Mesothelial cell of epicardium (in vitro differentiated cells): ENCODE results near the gene ABCA10. TPM values are rescaled to one million over a fixed set of nuclear protein-coding genes. Genes with fewer than 3 reads are reported as not detected.
"Not testable (repeated sequence)": the region's sequence is repeated elsewhere in the genome, so short reads cannot be mapped to it uniquely, and the experiment has no call there.

Experiments
- DNase-seq, 2 experiments: peaks; one replicate each; pipeline ENCODE4 v3.0.0; 2021; ENCODE audit warnings: low spot score in 2 of 2; ENCODE audit not compliant: unreplicated experiment in 2 of 2
- H3K27ac Mint-ChIP-seq: 2 replicates; pipeline ENCODE4 v1.8.0; 2021; ENCODE audit warnings: mixed read lengths
- H3K27me3 Mint-ChIP-seq: 2 replicates; pipeline ENCODE4 v1.8.0; 2021; ENCODE audit warnings: low read depth, mixed read lengths
- H3K36me3 Mint-ChIP-seq: 2 replicates; pipeline ENCODE4 v1.8.0; 2021; ENCODE audit warnings: mixed read lengths
- H3K4me1 Mint-ChIP-seq: 2 replicates; pipeline ENCODE4 v1.8.0; 2021; ENCODE audit warnings: mixed read lengths
- H3K4me3 Mint-ChIP-seq: 2 replicates; pipeline ENCODE4 v1.8.0; 2021; ENCODE audit warnings: mild to moderate bottlenecking, moderate library complexity, mixed read lengths
- H3K9me3 Mint-ChIP-seq: 2 replicates; pipeline ENCODE4 v1.8.0; 2021; ENCODE audit warnings: mixed read lengths
- total RNA-seq: library from RNA; stranded (reverse); gene quantifications from 3 replicates; pipeline ENCODE4 v1.2.1, GENCODE V29; 2021
- TF ChIP-seq, protein P1 (sequence below): fragments of 200-600 bp; sonication (generic); IDR thresholded peaks from one replicate; pipeline ENCODE4 v1.5.0; 2021; ENCODE audit warnings: antibody characterized with exemption; ENCODE audit not compliant: unreplicated experiment

ABCA10 gene, protein sequence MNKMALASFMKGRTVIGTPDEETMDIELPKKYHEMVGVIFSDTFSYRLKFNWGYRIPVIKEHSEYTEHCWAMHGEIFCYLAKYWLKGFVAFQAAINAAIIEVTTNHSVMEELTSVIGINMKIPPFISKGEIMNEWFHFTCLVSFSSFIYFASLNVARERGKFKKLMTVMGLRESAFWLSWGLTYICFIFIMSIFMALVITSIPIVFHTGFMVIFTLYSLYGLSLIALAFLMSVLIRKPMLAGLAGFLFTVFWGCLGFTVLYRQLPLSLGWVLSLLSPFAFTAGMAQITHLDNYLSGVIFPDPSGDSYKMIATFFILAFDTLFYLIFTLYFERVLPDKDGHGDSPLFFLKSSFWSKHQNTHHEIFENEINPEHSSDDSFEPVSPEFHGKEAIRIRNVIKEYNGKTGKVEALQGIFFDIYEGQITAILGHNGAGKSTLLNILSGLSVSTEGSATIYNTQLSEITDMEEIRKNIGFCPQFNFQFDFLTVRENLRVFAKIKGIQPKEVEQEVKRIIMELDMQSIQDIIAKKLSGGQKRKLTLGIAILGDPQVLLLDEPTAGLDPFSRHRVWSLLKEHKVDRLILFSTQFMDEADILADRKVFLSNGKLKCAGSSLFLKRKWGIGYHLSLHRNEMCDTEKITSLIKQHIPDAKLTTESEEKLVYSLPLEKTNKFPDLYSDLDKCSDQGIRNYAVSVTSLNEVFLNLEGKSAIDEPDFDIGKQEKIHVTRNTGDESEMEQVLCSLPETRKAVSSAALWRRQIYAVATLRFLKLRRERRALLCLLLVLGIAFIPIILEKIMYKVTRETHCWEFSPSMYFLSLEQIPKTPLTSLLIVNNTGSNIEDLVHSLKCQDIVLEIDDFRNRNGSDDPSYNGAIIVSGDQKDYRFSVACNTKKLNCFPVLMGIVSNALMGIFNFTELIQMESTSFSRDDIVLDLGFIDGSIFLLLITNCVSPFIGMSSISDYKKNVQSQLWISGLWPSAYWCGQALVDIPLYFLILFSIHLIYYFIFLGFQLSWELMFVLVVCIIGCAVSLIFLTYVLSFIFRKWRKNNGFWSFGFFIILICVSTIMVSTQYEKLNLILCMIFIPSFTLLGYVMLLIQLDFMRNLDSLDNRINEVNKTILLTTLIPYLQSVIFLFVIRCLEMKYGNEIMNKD (N-terminal part only)
- 0.45 to 0.74 TPM (median 0.55 TPM) in 3 replicates for total RNA-seq

DNA sequence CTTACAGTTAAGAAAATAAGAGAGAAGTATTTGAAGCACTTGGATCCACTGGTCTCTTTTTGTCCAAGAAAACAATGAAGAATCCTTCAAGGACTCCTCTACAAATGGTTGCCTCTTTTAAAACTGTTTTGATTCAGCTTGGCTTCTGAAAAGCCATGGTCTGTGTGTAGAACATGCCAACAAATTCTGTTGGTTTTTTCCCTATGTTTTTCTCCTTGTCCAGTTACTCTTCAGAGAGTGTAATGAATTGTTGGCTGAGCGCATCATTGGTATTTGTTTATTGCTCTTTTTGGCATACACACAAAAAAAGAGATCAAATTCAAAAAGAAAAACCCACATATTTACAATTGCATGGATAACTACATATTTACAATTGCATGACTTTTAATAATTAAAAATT lies at the start of gene ABCA10:
Gene ABCA10 (minus strand): TSS at position 249 of the 400 bp plus-strand sequence. CDS start 3,466 bp downstream, outside the sequence.
- no peak for DNase-seq
- TF ChIP-seq, protein P1, sequence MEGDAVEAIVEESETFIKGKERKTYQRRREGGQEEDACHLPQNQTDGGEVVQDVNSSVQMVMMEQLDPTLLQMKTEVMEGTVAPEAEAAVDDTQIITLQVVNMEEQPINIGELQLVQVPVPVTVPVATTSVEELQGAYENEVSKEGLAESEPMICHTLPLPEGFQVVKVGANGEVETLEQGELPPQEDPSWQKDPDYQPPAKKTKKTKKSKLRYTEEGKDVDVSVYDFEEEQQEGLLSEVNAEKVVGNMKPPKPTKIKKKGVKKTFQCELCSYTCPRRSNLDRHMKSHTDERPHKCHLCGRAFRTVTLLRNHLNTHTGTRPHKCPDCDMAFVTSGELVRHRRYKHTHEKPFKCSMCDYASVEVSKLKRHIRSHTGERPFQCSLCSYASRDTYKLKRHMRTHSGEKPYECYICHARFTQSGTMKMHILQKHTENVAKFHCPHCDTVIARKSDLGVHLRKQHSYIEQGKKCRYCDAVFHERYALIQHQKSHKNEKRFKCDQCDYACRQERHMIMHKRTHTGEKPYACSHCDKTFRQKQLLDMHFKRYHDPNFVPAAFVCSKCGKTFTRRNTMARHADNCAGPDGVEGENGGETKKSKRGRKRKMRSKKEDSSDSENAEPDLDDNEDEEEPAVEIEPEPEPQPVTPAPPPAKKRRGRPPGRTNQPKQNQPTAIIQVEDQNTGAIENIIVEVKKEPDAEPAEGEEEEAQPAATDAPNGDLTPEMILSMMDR, result no peak
- Mint-ChIP-seq H3K9me3 (peaks cover 29% of the 10 kb centered on the region), H3K4me1 (no peaks in the 10 kb centered on the region), H3K36me3 (no peaks in the 10 kb centered on the region), H3K4me3 (no peak within 1 kb of the TSS), H3K27ac (no peak within 1 kb of the TSS), H3K27me3 (peaks cover 6% of the 10 kb centered on the region)

DNA sequence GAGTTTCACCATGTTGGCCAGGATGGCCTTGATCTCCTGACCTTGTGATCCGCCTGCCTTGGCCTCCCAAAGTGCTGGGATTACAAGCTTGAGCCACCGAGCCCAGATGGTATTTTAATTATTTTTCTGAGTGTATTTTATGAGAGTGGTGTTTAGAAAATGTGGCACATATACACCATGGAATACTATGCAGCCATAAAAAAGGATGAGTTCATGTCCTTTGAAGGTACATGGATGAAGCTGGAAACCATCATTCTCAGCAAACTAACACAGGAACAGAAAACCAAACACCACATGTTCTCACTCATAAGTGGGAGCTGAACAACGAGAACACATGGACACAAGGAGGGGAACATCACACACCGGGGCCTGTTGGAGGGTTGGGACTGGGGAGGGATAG lies 47.7 kb upstream of the ABCA10 start:
- not testable (repeated sequence) for H3K36me3 Mint-ChIP-seq, H3K4me3 Mint-ChIP-seq, H3K27me3 Mint-ChIP-seq, H3K4me1 Mint-ChIP-seq, DNase-seq, H3K9me3 Mint-ChIP-seq, H3K27ac Mint-ChIP-seq

DNA sequence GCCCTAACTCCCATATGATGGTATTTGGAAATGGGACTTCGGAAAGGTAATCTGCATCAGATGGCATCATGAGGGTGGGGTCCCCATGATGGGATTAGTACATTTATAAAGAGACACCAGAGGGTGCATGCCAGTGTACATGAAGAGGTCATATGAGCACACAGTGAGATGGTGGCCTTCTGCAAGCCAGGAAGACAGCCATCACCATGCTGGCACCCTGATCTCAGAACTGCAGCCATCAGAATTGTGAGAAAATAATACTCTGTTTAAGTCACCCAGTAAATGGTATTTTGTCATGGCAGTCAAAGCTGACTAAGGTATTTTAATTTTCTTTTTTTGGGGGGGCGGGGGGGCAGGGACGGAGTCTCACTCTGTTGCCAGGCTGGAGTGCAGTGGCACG lies 47.1 kb upstream of the ABCA10 start:
- TF ChIP-seq, protein P1, result no peak
- H3K4me1 Mint-ChIP-seq, result peaks cover 4% of the 10 kb centered on the region
- no peaks in the 10 kb centered on the region for H3K27me3 Mint-ChIP-seq
- H3K9me3 Mint-ChIP-seq, result no peaks in the 10 kb centered on the region
- H3K27ac Mint-ChIP-seq, result no peak overlapping the region
- peaks cover 5% of the 10 kb centered on the region for H3K36me3 Mint-ChIP-seq
- H3K4me3 Mint-ChIP-seq, result no peak overlapping the region
- DNase-seq, result no peak

DNA sequence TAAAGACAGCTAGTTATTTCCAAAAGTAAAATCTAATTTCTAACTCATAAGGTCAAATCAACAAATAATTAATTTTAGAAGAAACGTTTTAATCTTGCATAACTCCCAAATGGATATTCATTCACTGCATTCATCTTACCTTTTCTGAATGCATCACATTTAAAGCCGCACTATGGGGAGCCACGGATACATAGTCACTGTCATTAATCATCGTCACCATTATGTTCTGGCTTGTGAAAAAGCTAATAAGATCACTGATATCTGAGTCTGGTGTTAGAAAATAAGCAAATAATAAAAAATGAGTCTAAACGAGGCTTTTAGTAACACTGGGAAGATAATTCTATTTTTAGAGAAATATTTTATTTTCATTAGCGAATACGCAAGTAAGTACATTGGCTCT lies 42.4 kb upstream of the ABCA10 start:
- H3K27me3 Mint-ChIP-seq, result no peaks in the 10 kb centered on the region
- H3K36me3 Mint-ChIP-seq, result peaks cover 3% of the 10 kb centered on the region
- no peak overlapping the region for H3K27ac Mint-ChIP-seq
- H3K4me1 Mint-ChIP-seq, result peaks cover 13% of the 10 kb centered on the region
- H3K4me3 Mint-ChIP-seq, result no peak overlapping the region
- no peak for DNase-seq
- peaks cover 3% of the 10 kb centered on the region for H3K9me3 Mint-ChIP-seq
- TF ChIP-seq, protein P1, result no peak

DNA sequence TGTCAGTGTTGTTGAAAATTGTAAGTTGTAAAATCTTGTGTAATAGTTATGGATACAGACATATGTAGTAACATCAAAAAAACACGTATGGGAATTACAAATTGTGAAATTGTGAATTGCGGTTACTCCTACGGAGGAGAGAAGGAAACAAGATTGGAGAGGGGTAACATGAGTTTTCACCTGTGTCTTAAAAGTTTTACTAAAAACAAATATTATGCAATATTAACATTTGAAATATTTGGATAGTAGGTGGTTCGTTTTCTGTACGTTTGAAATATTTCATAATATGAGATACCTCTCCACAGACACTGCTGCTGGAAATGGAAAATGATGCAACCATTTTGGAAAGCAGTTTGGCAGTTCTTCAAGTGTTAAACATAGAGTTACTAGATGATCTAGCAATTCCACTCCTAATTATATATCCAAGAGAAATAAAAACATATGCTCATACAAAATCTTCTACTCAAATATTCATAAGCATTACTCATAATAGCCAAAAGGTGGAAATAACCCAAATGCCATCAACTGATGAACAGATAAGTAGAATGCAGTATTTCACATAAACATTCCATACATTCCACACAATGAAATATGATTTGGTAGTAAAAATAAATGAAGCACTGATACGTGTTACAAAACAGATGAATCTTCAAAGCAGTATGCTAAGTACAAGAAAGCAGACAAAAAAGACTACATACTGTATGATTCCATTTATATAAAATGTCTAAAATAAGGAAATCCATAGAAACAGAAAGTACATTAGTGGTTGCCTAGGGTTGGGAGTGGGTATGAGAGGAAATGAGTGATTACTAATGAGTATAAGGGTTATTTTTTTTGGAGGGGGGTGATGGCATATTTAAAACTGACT lies 40.7 kb upstream of the ABCA10 start:
- Mint-ChIP-seq H3K4me1 (peaks cover 13% of the 10 kb centered on the region), H3K36me3 (no peaks in the 10 kb centered on the region), H3K27ac (peak overlapping the region; percentile 15), H3K27me3 (no peaks in the 10 kb centered on the region), H3K4me3 (no peak overlapping the region), H3K9me3 (peaks cover 7% of the 10 kb centered on the region)
- TF ChIP-seq, protein P1, result no peak
- no peak for DNase-seq
